ENCODE measurements around the gene NFIX.

The NFIX gene

DNA sequence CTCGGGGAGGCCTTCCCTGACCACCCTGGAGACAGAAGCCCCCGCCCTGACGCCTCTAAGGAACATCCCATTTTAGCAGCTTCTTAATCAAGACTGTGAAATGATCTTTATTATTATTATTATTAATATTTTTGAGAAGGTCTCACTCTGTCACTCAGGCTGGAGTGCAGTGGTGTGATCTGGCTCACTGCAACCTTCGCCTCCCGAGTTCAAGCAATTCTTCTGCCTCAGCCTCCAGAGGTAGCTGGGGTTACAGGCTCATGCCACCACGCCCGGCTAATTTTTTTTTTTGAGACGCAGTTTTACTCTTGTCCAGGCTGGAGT, 29.5 kb upstream of the NFIX start:
- no peak for DNase-seq (ENCODE audit: low read depth)
- H3K4me3 ChIP-seq (ENCODE audit: low read length), result no peak overlapping the region
- TF ChIP-seq, protein P1, sequence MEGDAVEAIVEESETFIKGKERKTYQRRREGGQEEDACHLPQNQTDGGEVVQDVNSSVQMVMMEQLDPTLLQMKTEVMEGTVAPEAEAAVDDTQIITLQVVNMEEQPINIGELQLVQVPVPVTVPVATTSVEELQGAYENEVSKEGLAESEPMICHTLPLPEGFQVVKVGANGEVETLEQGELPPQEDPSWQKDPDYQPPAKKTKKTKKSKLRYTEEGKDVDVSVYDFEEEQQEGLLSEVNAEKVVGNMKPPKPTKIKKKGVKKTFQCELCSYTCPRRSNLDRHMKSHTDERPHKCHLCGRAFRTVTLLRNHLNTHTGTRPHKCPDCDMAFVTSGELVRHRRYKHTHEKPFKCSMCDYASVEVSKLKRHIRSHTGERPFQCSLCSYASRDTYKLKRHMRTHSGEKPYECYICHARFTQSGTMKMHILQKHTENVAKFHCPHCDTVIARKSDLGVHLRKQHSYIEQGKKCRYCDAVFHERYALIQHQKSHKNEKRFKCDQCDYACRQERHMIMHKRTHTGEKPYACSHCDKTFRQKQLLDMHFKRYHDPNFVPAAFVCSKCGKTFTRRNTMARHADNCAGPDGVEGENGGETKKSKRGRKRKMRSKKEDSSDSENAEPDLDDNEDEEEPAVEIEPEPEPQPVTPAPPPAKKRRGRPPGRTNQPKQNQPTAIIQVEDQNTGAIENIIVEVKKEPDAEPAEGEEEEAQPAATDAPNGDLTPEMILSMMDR (conservative IDR thresholded peaks at IDR 0.05; ENCODE audit: low read depth, low read length), result no peak

DNA sequence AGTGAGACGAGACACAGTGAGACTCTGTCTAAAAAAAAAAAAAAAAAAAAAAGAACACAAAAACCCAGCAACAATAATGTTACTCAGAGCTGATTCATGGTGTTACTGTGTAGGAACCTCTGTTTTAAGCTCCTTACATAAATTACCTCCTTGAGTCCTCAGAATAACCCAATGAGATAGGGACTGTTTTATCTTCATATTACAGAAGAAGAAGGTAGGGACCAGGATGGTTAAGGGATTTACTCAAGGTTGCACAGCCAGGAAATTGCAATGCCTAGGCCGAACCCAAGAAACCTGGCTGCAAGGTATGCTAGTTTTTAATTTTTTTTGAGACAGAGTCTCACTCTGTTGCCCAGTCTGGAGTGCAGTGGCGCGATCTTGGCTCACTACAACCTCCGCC, 27.4 kb upstream of the NFIX start:
- no peak for DNase-seq (ENCODE audit: low read depth)
- TF ChIP-seq, protein P1 (conservative IDR thresholded peaks at IDR 0.05; ENCODE audit: low read depth, low read length), result no peak

DNA sequence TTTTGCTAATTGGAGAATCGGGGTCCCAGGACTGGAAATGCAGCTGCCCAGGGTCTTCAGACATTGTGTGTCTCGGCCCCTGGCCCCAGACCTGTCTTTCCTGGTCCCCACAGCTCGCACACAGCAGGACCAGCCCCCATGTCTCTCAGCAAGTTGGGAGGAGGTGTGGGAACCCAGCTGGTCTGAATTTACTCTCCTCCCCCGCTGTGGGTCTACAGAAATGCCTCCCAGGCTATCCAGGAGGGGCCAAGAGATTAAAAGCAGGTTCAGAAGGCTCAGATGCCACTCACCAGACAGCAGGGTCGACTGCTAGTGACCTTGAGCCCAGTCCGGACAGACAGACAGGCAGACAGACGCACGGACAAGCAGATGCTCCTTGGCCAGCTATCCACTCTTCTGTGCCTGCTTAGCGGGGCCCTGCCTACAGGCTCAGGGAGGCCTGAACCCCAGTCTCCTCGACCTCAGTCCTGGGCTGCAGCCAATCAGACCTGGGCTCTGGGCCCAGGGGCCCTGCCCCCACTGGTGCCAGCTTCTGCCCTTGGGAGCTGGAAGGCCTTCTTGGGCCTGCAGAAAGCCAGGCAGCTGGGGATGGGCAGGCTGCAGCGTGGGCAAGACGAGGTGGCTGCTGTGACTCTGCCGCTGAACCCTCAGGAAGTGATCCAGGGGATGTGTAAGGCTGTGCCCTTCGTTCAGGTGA, 25.8 kb upstream of the NFIX start, which contains the start of gene DAND5:
Gene DAND5 (plus strand): TSS at position 285 of the 697 bp plus-strand sequence. CDS start 85 bp downstream, at position 370.
- TF ChIP-seq, protein P1 (conservative IDR thresholded peaks at IDR 0.05; ENCODE audit: low read depth, low read length), result no peak
- no peak within 1 kb of the TSS for H3K4me3 ChIP-seq (ENCODE audit: low read length)
- no peak for DNase-seq (ENCODE audit: low read depth)

More for the DNA sequence above, 27.4 kb upstream of the NFIX start:
- H3K4me3 ChIP-seq (ENCODE audit: low read length), result no peak overlapping the region

DNA sequence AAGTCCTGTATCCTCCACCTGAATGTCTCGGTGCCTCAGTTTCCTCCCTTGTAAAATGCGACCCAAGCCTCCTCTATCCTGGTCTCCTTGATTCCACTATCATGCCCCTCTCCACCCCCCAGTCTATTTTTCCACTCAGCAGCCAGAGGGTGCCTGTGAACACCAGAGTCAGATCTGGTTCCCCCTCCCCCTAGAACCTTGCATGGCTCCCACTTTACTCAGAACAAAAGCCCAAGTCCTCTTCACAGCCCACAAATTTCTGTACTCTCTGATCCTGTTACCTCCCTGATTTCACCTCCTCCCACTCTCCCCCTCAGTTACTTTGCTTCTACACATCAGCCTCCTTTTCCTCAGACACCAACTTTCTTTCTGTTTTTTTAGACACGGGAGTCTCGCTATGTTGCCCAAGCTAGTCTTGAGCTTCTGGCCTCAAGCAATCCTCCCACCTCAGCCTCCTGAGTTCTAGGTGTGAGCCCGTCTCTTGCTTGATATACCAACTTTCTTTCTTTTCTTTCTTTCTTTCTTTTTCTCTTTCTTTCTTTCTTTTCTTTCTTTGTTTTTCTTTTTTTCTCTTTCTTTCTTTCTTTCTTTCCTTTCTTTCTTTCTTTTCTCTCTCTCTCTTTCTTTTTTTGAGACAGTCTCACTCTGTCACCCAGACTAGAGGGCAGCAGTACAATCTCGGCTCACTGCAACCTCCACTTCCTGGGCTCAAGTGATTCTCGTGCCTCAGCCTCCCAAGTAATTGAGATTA, 25.0 kb upstream of the NFIX start:
- H3K4me3 ChIP-seq (ENCODE audit: low read length), result no peak overlapping the region
- TF ChIP-seq, protein P1 (conservative IDR thresholded peaks at IDR 0.05; ENCODE audit: low read depth, low read length), result no peak
- DNase-seq (ENCODE audit: low read depth), result no peak

DNA sequence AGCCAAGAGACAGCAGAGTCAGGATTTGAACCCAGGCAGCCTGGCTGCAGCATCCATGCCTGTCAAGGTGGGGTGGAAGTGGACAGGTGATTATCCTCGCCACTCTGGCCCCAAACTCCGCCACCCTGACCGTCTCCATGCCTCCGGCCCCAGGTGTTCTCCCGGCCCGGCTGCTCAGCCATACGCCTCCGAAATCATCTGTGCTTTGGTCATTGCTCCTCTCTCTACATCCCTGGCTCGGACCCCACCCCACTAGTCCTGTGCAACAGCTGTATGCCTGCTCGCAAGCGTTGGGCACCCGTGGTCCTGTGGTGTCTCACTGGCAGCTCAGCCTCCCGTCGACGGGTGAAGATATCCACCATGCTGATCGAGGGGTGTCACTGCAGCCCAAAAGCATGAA, 22.0 kb upstream of the NFIX start:
- DNase-seq (ENCODE audit: low read depth), result no peak
- no peak overlapping the region for H3K4me3 ChIP-seq (ENCODE audit: low read length)
- TF ChIP-seq, protein P1 (conservative IDR thresholded peaks at IDR 0.05; ENCODE audit: low read depth, low read length), result no peak

DNA sequence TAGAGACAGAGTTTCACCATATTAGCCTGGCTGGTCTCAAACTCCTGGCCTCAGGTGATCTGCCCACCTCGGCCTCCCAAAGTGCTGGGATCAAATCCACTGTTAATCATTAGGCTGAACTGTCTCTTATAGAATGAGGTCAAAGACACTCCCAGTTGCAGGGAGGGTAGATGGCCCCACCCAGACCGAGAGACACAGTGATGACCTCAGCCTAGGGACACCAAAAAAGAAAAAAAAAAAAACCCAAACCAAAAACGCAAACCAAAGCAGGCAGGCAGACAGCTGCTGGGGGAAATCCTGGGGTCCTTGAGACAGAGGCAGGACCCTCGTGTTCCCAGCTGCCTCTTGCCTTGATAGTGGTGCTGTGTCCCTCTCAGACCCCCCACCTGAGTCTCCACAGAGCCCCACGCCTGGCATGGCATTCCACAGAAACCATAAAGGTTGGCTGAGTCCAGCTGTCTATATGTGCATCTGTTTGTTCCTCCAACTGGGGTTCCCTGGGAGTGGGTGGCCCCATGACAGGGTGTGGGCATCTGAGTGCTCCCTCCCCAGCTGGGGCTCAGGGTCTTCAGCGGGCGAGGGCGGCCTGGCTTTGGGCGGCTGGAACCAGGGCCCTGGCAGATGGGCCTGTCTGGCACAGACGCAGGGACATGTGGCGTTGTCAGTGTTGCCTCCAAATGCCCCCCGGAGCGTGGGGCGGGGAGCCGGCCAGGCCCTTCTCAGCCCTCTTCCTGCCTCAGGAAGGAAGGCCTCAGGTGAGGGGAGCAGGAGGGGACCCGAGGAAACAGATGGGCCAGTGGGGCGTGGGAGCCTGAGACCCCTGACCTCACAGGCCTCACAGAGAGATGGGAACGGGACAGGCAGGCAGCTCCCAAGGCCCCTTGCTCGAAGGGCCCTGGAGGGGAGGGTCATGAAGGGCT, 20.7 kb upstream of the NFIX start:
- no peak for DNase-seq (ENCODE audit: low read depth)
- TF ChIP-seq, protein P1 (conservative IDR thresholded peaks at IDR 0.05; ENCODE audit: low read depth, low read length), result no peak
- no peak overlapping the region for H3K4me3 ChIP-seq (ENCODE audit: low read length)

Measured in retinal pigment epithelial cell (primary cell).